Activated naive CD4-positive, alpha-beta T cell treated with anti-CD3 and anti-CD28 coated beads, Interleukin-2, amount 50 U/mL, for 72 hours (primary cell): Measurements from ENCODE around the gene GLP2R. TPM values are rescaled to one million over a fixed set of nuclear protein-coding genes. Genes with fewer than 3 reads are reported as not detected.

Experiments used
- ATAC-seq, 2 donors: fragments of 150-1000 bp; cut with Tn5 transposase; 2 replicates each; pipeline ENCODE4 v1.10.0; 2021; ENCODE audit warnings: mild to moderate bottlenecking in 2 of 2, moderate library complexity in 2 of 2
- DNase-seq, 2 donors: peaks; one replicate each; pipeline ENCODE4 v3.0.0; 2021 to 2022; ENCODE audit warnings: low spot score in 2 of 2
- H3K27ac Mint-ChIP-seq, 2 donors: one replicate each; pipeline ENCODE4 v1.8.0; 2022; ENCODE audit warnings: mild to moderate bottlenecking in 2 of 2, mixed read lengths in 2 of 2
- H3K36me3 Mint-ChIP-seq, 2 donors: one replicate each; pipeline ENCODE4 v1.8.0; 2022; ENCODE audit warnings: mixed read lengths in 2 of 2
- H3K9me3 Mint-ChIP-seq, 2 donors: one replicate each; pipeline ENCODE4 v1.8.0; 2022; ENCODE audit warnings: mixed read lengths in 2 of 2
- total RNA-seq, 2 donors: library from RNA; stranded (reverse); gene quantifications; one replicate each; pipeline ENCODE4 v1.2.3, GENCODE V29; 2022

GLP2R gene
- total RNA-seq, 2 donors from 2014 or later: not detected

- Mint-ChIP-seq H3K9me3 (no peaks in the 10 kb centered on the region), H3K36me3 (no peaks in the 10 kb centered on the region), H3K27ac (no peak overlapping the region)
- DNase-seq (no peak), ATAC-seq (no peak)
Observed at GRCh38 chr17:9809409-9809808, 16.3 kb upstream of the GLP2R start.

- Mint-ChIP-seq H3K27ac (no peak overlapping the region), H3K36me3 (no peaks in the 10 kb centered on the region), H3K9me3 (no peaks in the 10 kb centered on the region)
- ATAC-seq (no peak), DNase-seq (no peak)
Observed at GRCh38 chr17:9810100-9810949, 15.4 kb upstream of the GLP2R start.

GRCh38 chr17:9811086-9811485 is 14.6 kb upstream of the GLP2R start:
- Mint-ChIP-seq H3K36me3 (no peaks in the 10 kb centered on the region), H3K9me3 (peaks cover under 1% of the 10 kb centered on the region in 2 donors), H3K27ac (no peak overlapping the region)
- no peak for DNase-seq
- ATAC-seq: no peak

GRCh38 chr17:9811537-9811936 is 14.2 kb upstream of the GLP2R start:
- peaks cover 5% of the 10 kb centered on the region in 2 donors for H3K9me3 Mint-ChIP-seq
- ATAC-seq: no peak
- H3K36me3 Mint-ChIP-seq: no peaks in the 10 kb centered on the region
- DNase-seq: no peak
- H3K27ac Mint-ChIP-seq: no peak overlapping the region

GRCh38 chr17:9813166-9813565 is 12.6 kb upstream of the GLP2R start:
- H3K36me3 Mint-ChIP-seq: no peaks in the 10 kb centered on the region
- DNase-seq (no peak), ATAC-seq (no peak)
- peaks cover 7 to 8% of the 10 kb centered on the region in 2 donors for H3K9me3 Mint-ChIP-seq
- H3K27ac Mint-ChIP-seq: no peak overlapping the region

GRCh38 chr17:9814337-9814945 is 11.3 kb upstream of the GLP2R start:
- DNase-seq (no peak), ATAC-seq (no peak)
- no peaks in the 10 kb centered on the region for H3K36me3 Mint-ChIP-seq
- H3K27ac Mint-ChIP-seq: no peak overlapping the region
- H3K9me3 Mint-ChIP-seq: peaks cover 7 to 8% of the 10 kb centered on the region in 2 donors

GRCh38 chr17:9816472-9816871 is 9.3 kb upstream of the GLP2R start:
- H3K9me3 Mint-ChIP-seq: peaks cover 7 to 8% of the 10 kb centered on the region in 2 donors
- no peak overlapping the region for H3K27ac Mint-ChIP-seq
- no peaks in the 10 kb centered on the region for H3K36me3 Mint-ChIP-seq
- DNase-seq (no peak), ATAC-seq (no peak)

GRCh38 chr17:9817086-9817485 is 8.6 kb upstream of the GLP2R start:
- H3K9me3 Mint-ChIP-seq: peaks cover 7 to 8% of the 10 kb centered on the region in 2 donors
- DNase-seq (no peak), ATAC-seq (no peak)
- no peaks in the 10 kb centered on the region for H3K36me3 Mint-ChIP-seq
- no peak overlapping the region for H3K27ac Mint-ChIP-seq

GRCh38 chr17:9818760-9819159 is 7.0 kb upstream of the GLP2R start:
- Mint-ChIP-seq H3K36me3 (peaks cover 0 to 5% of the 10 kb centered on the region in 2 donors), H3K9me3 (peaks cover 8 to 12% of the 10 kb centered on the region in 2 donors), H3K27ac (no peak overlapping the region)
- ATAC-seq (no peak), DNase-seq (no peak)

- ATAC-seq: no peak
- DNase-seq: no peak
- H3K27ac Mint-ChIP-seq: no peak overlapping the region
- peaks cover 0 to 5% of the 10 kb centered on the region in 2 donors for H3K36me3 Mint-ChIP-seq
- H3K9me3 Mint-ChIP-seq: peaks cover 8 to 12% of the 10 kb centered on the region in 2 donors
Observed at GRCh38 chr17:9820448-9820847, 5.3 kb upstream of the GLP2R start.

GRCh38 chr17:9821921-9822320 is 3.8 kb upstream of the GLP2R start, which contains the start of gene GSG1L2:
Gene GSG1L2 (minus strand): TSS chr17:9822079. CDS start chr17:9822071, 8 bp downstream.
- DNase-seq (no peak), ATAC-seq (no peak)
- no peak within 1 kb of the TSS for H3K27ac Mint-ChIP-seq
- H3K9me3 Mint-ChIP-seq: peaks cover 0 to 5% of the 10 kb centered on the region in 2 donors
- H3K36me3 Mint-ChIP-seq: peaks cover 0 to 5% of the 10 kb centered on the region in 2 donors

GRCh38 chr17:9824094-9824493 is 1.6 kb upstream of the GLP2R start:
- Mint-ChIP-seq H3K36me3 (peaks cover 0 to 5% of the 10 kb centered on the region in 2 donors), H3K27ac (no peak overlapping the region), H3K9me3 (peaks cover 0 to 5% of the 10 kb centered on the region in 2 donors)
- ATAC-seq: no peak
- DNase-seq: no peak

- ATAC-seq: no peak
- no peak overlapping the region for H3K27ac Mint-ChIP-seq
- no peak for DNase-seq
- peaks cover 0 to 5% of the 10 kb centered on the region in 2 donors for H3K36me3 Mint-ChIP-seq
- peaks cover 0 to 5% of the 10 kb centered on the region in 2 donors for H3K9me3 Mint-ChIP-seq
Observed at GRCh38 chr17:9824797-9825338, 856 bp upstream of the GLP2R start.

GRCh38 chr17:9828296-9829295 is 2.9 kb downstream of the GLP2R start:
- Mint-ChIP-seq H3K36me3 (no peaks in the 10 kb centered on the region), H3K27ac (no peak overlapping the region), H3K9me3 (no peaks in the 10 kb centered on the region)
- DNase-seq (no peak), ATAC-seq (no peak)

GRCh38 chr17:9829343-9829742 is 3.6 kb downstream of the GLP2R start:
- Mint-ChIP-seq H3K9me3 (no peaks in the 10 kb centered on the region), H3K27ac (no peak overlapping the region), H3K36me3 (no peaks in the 10 kb centered on the region)
- ATAC-seq (no peak), DNase-seq (no peak)

- DNase-seq (no peak), ATAC-seq (no peak)
- Mint-ChIP-seq H3K27ac (no peak overlapping the region), H3K9me3 (no peaks in the 10 kb centered on the region), H3K36me3 (no peaks in the 10 kb centered on the region)
Observed at GRCh38 chr17:9830711-9831110, 5.0 kb downstream of the GLP2R start.
